ENCODE results near the gene METTL24.

DNA sequence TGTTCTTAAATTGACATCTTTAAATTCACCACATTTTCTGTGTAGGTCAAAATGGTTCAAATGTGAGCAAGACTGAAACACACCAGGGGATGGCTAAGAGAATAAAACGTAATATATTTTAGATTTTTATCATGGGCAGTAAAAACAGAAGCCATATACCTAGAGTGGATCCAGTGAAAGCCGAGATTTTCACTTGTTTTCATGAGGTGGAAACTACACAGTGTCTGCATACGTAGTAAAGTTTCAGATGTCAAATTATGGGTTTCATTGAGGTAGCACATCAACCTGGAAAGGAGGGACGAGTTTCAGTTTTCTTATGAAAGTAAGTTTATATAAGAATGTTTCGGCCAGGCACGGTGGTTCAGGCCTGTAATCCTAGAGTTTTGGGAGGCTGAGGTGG is 25.9 kb downstream of the METTL24 start:
- TF ChIP-seq BHLHE40 (IDR thresholded peaks at IDR 0.05; ENCODE audit: borderline replicate concordance in 1 of 2, low read depth in 2 of 2, low read length in 1 of 2): no peak
- TF ChIP-seq POLR2A (IDR thresholded peaks at IDR 0.05; ENCODE audit: low read depth, low read length): no peak
- TF ChIP-seq POLR2AphosphoS5 (IDR thresholded peaks at IDR 0.05; ENCODE audit: low read length): no peak
- TF ChIP-seq EED (IDR thresholded peaks at IDR 0.05; ENCODE audit: low read depth): no peak
- TF ChIP-seq, protein P1, sequence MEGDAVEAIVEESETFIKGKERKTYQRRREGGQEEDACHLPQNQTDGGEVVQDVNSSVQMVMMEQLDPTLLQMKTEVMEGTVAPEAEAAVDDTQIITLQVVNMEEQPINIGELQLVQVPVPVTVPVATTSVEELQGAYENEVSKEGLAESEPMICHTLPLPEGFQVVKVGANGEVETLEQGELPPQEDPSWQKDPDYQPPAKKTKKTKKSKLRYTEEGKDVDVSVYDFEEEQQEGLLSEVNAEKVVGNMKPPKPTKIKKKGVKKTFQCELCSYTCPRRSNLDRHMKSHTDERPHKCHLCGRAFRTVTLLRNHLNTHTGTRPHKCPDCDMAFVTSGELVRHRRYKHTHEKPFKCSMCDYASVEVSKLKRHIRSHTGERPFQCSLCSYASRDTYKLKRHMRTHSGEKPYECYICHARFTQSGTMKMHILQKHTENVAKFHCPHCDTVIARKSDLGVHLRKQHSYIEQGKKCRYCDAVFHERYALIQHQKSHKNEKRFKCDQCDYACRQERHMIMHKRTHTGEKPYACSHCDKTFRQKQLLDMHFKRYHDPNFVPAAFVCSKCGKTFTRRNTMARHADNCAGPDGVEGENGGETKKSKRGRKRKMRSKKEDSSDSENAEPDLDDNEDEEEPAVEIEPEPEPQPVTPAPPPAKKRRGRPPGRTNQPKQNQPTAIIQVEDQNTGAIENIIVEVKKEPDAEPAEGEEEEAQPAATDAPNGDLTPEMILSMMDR (IDR thresholded peaks at IDR 0.05 in 2 of 3, conservative IDR thresholded peaks at IDR 0.05 in 1 of 3; ENCODE audit: control insufficient read depth in 2 of 3, extremely low read depth in 1 of 3, insufficient read depth in 1 of 3, low read depth in 3 of 3, low read length in 3 of 3): no peak
- no peak for TF ChIP-seq ATF7 (IDR thresholded peaks at IDR 0.05; ENCODE audit: low read depth)
- TF ChIP-seq HDGF (IDR thresholded peaks at IDR 0.05): no peak
- TF ChIP-seq JUNB (IDR thresholded peaks at IDR 0.05): no peak
- TF ChIP-seq BCL11A (IDR thresholded peaks at IDR 0.05; ENCODE audit: low read depth, low read length): no peak

Measured in GM12878 (cell line).